ENCODE data around the gene TARP.
"Not testable (repeated sequence)": the region's sequence is repeated elsewhere in the genome, so short reads cannot be mapped to it uniquely, and the experiment has no call there.

The TARP gene

GRCh38 chr7:38243345-38243744, 30.1 kb downstream of the TARP start:
- not testable (repeated sequence) for H3K18ac ChIP-seq (ENCODE audit: low read length); H3K79me1 ChIP-seq (ENCODE audit: low read length); H2BK120ac ChIP-seq (ENCODE audit: low read depth, low read length); DNase-seq; H4K8ac ChIP-seq (ENCODE audit: low read depth, low read length); H3K23ac ChIP-seq (ENCODE audit: low read length); H3K27me3 ChIP-seq (ENCODE audit: insufficient read depth, low read length, poor library complexity); H3K4me2 ChIP-seq (ENCODE audit: low read length); H2AK5ac ChIP-seq (ENCODE audit: low read length); H3K9ac ChIP-seq (ENCODE audit: low read length); H2BK5ac ChIP-seq (ENCODE audit: low read length); H3K79me2 ChIP-seq (ENCODE audit: control insufficient read depth, insufficient read depth, low read length); H3K4me1 ChIP-seq (ENCODE audit: control insufficient read depth, low read depth, low read length); H4K5ac ChIP-seq (ENCODE audit: low read length); H3K36me3 ChIP-seq (ENCODE audit: control insufficient read depth, insufficient read depth, low read length); H3K4ac ChIP-seq (ENCODE audit: low read depth, low read length); H3K4me3 ChIP-seq (ENCODE audit: low read length); H3K27ac ChIP-seq (ENCODE audit: low read depth, low read length); H2BK15ac ChIP-seq (replicated peaks; ENCODE audit: low read depth); H3K56ac ChIP-seq (ENCODE audit: low read length)
- no CpG with 5 or more reads among the region's 5 CpGs for WGBS (ENCODE audit: extremely low coverage, insufficient coverage, low lambda C conversion rate)

DNA sequence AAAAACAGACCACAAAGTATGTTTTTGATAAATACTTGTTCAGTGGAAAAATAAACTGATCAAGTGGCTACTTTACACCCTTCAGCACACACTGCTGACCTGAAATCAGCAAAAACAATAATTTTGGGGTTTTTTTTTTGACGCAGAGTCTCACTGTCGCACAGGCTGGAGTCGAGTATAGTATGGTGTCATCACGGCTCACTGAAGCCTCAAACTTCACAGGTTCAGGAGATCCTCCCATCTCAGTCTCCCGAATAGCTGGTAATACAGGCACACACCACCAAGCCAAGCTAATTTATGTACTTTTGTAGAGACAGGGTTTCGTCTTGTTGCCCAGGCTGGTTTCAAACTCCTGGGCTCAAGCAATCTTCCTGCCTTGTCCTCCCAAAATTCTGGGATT, 30.6 kb downstream of the TARP start:
- no peak overlapping the region for H3K23ac ChIP-seq (ENCODE audit: low read length)
- DNase-seq, result no peak
- no peaks in the 10 kb centered on the region for H3K79me1 ChIP-seq (ENCODE audit: low read length)
- no peak overlapping the region for H3K9ac ChIP-seq (ENCODE audit: low read length)
- no peak overlapping the region for H2BK15ac ChIP-seq (replicated peaks; ENCODE audit: low read depth)
- no peaks in the 10 kb centered on the region for H3K36me3 ChIP-seq (ENCODE audit: control insufficient read depth, insufficient read depth, low read length)
- H3K4me1 ChIP-seq (ENCODE audit: control insufficient read depth, low read depth, low read length), result no peaks in the 10 kb centered on the region
- no peak overlapping the region for H3K4me3 ChIP-seq (ENCODE audit: low read length)
- no peak overlapping the region for H4K5ac ChIP-seq (ENCODE audit: low read length)
- H3K56ac ChIP-seq (ENCODE audit: low read length), result no peak overlapping the region
- H2BK120ac ChIP-seq (ENCODE audit: low read depth, low read length), result no peak overlapping the region
- no peak overlapping the region for H2AK5ac ChIP-seq (ENCODE audit: low read length)
- H3K79me2 ChIP-seq (ENCODE audit: control insufficient read depth, insufficient read depth, low read length), result no peaks in the 10 kb centered on the region
- H3K4me2 ChIP-seq (ENCODE audit: low read length), result no peak overlapping the region
- no peak overlapping the region for H3K4ac ChIP-seq (ENCODE audit: low read depth, low read length)
- no peak overlapping the region for H3K18ac ChIP-seq (ENCODE audit: low read length)
- H2BK5ac ChIP-seq (ENCODE audit: low read length), result no peak overlapping the region
- no CpG with 5 or more reads among the region's 6 CpGs for WGBS (ENCODE audit: extremely low coverage, insufficient coverage, low lambda C conversion rate)
- no peak overlapping the region for H3K27ac ChIP-seq (ENCODE audit: low read depth, low read length)
- H4K8ac ChIP-seq (ENCODE audit: low read depth, low read length), result no peak overlapping the region
- H3K27me3 ChIP-seq (ENCODE audit: insufficient read depth, low read length, poor library complexity), result no peaks in the 10 kb centered on the region

DNA sequence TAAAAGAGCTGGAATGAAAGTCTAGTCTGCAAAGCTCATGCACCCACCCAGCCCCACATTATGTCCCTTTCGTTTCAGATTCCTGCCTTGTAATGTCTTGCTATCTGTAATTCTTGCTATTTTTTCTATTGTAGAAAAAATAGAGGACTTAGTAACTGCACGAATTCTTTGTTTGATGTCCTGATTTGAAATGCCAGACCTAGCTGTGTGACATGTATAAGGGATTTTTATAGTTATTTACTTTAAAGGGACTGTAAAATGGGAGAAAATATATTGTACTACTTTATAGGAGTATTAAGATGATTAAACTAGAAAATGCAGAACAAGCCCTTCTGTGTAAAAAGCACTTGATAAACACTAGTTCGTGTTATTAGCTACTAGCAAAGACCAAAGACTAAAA, 32.4 kb downstream of the TARP start:
- Histone ChIP-seq H2BK5ac (ENCODE audit: low read length) (no peak overlapping the region), H3K4me2 (ENCODE audit: low read length) (no peak overlapping the region), H3K36me3 (ENCODE audit: control insufficient read depth, insufficient read depth, low read length) (no peaks in the 10 kb centered on the region), H3K4ac (ENCODE audit: low read depth, low read length) (no peak overlapping the region), H3K56ac (ENCODE audit: low read length) (no peak overlapping the region), H3K4me3 (ENCODE audit: low read length) (no peak overlapping the region), H3K27ac (ENCODE audit: low read depth, low read length) (no peak overlapping the region), H3K9ac (ENCODE audit: low read length) (no peak overlapping the region), H3K23ac (ENCODE audit: low read length) (no peak overlapping the region), H4K5ac (ENCODE audit: low read length) (no peak overlapping the region), H2AK5ac (ENCODE audit: low read length) (no peak overlapping the region), H2BK120ac (ENCODE audit: low read depth, low read length) (no peak overlapping the region), H4K8ac (ENCODE audit: low read depth, low read length) (no peak overlapping the region), H3K18ac (ENCODE audit: low read length) (no peak overlapping the region), H3K27me3 (ENCODE audit: insufficient read depth, low read length, poor library complexity) (no peaks in the 10 kb centered on the region), H3K4me1 (ENCODE audit: control insufficient read depth, low read depth, low read length) (no peaks in the 10 kb centered on the region), H2BK15ac (replicated peaks; ENCODE audit: low read depth) (no peak overlapping the region), H3K79me2 (ENCODE audit: control insufficient read depth, insufficient read depth, low read length) (no peaks in the 10 kb centered on the region), H3K79me1 (ENCODE audit: low read length) (no peaks in the 10 kb centered on the region)
- no CpG with 5 or more reads among the region's 3 CpGs for WGBS (ENCODE audit: extremely low coverage, insufficient coverage, low lambda C conversion rate)
- no peak for DNase-seq

GRCh38 chr7:38239129-38239528, 34.3 kb downstream of the TARP start:
- not testable (repeated sequence) for H3K27ac ChIP-seq (ENCODE audit: low read depth, low read length); H3K79me1 ChIP-seq (ENCODE audit: low read length); H4K5ac ChIP-seq (ENCODE audit: low read length); H3K79me2 ChIP-seq (ENCODE audit: control insufficient read depth, insufficient read depth, low read length); DNase-seq; H3K4ac ChIP-seq (ENCODE audit: low read depth, low read length); H3K36me3 ChIP-seq (ENCODE audit: control insufficient read depth, insufficient read depth, low read length); H3K9ac ChIP-seq (ENCODE audit: low read length); H2BK120ac ChIP-seq (ENCODE audit: low read depth, low read length); H3K27me3 ChIP-seq (ENCODE audit: insufficient read depth, low read length, poor library complexity); H3K4me3 ChIP-seq (ENCODE audit: low read length); H2BK5ac ChIP-seq (ENCODE audit: low read length); H2AK5ac ChIP-seq (ENCODE audit: low read length); H3K18ac ChIP-seq (ENCODE audit: low read length); H3K4me1 ChIP-seq (ENCODE audit: control insufficient read depth, low read depth, low read length); H3K4me2 ChIP-seq (ENCODE audit: low read length); H4K8ac ChIP-seq (ENCODE audit: low read depth, low read length); H2BK15ac ChIP-seq (replicated peaks; ENCODE audit: low read depth); H3K23ac ChIP-seq (ENCODE audit: low read length); H3K56ac ChIP-seq (ENCODE audit: low read length)
- WGBS (ENCODE audit: extremely low coverage, insufficient coverage, low lambda C conversion rate), result no CpG with 5 or more reads among the region's 10 CpGs

GRCh38 chr7:38235606-38236005, 37.8 kb downstream of the TARP start:
- Histone ChIP-seq H3K9ac (ENCODE audit: low read length) (no peak overlapping the region), H3K36me3 (ENCODE audit: control insufficient read depth, insufficient read depth, low read length) (no peaks in the 10 kb centered on the region), H2BK5ac (ENCODE audit: low read length) (no peak overlapping the region), H3K79me1 (ENCODE audit: low read length) (no peaks in the 10 kb centered on the region), H3K27ac (ENCODE audit: low read depth, low read length) (no peak overlapping the region), H3K4me2 (ENCODE audit: low read length) (no peak overlapping the region), H3K79me2 (ENCODE audit: control insufficient read depth, insufficient read depth, low read length) (no peaks in the 10 kb centered on the region), H3K18ac (ENCODE audit: low read length) (no peak overlapping the region), H2AK5ac (ENCODE audit: low read length) (no peak overlapping the region), H4K5ac (ENCODE audit: low read length) (no peak overlapping the region), H3K27me3 (ENCODE audit: insufficient read depth, low read length, poor library complexity) (no peaks in the 10 kb centered on the region), H3K4me3 (ENCODE audit: low read length) (no peak overlapping the region), H2BK120ac (ENCODE audit: low read depth, low read length) (no peak overlapping the region), H3K4ac (ENCODE audit: low read depth, low read length) (no peak overlapping the region), H4K8ac (ENCODE audit: low read depth, low read length) (no peak overlapping the region), H2BK15ac (replicated peaks; ENCODE audit: low read depth) (no peak overlapping the region), H3K23ac (ENCODE audit: low read length) (no peak overlapping the region), H3K4me1 (ENCODE audit: control insufficient read depth, low read depth, low read length) (no peaks in the 10 kb centered on the region), H3K56ac (ENCODE audit: low read length) (no peak overlapping the region)
- DNase-seq, result no peak
- no CpG with 5 or more reads among the region's 4 CpGs for WGBS (ENCODE audit: extremely low coverage, insufficient coverage, low lambda C conversion rate)

- not testable (repeated sequence) for H2BK15ac ChIP-seq (replicated peaks; ENCODE audit: low read depth); H2AK5ac ChIP-seq (ENCODE audit: low read length); H3K27ac ChIP-seq (ENCODE audit: low read depth, low read length); H3K4me1 ChIP-seq (ENCODE audit: control insufficient read depth, low read depth, low read length); H4K8ac ChIP-seq (ENCODE audit: low read depth, low read length); H3K18ac ChIP-seq (ENCODE audit: low read length); H3K56ac ChIP-seq (ENCODE audit: low read length); H3K79me2 ChIP-seq (ENCODE audit: control insufficient read depth, insufficient read depth, low read length); H3K23ac ChIP-seq (ENCODE audit: low read length); H3K79me1 ChIP-seq (ENCODE audit: low read length); H3K4ac ChIP-seq (ENCODE audit: low read depth, low read length); H2BK5ac ChIP-seq (ENCODE audit: low read length); H3K27me3 ChIP-seq (ENCODE audit: insufficient read depth, low read length, poor library complexity); H4K5ac ChIP-seq (ENCODE audit: low read length); H2BK120ac ChIP-seq (ENCODE audit: low read depth, low read length); DNase-seq; H3K4me2 ChIP-seq (ENCODE audit: low read length); H3K36me3 ChIP-seq (ENCODE audit: control insufficient read depth, insufficient read depth, low read length); H3K9ac ChIP-seq (ENCODE audit: low read length); H3K4me3 ChIP-seq (ENCODE audit: low read length)
- WGBS (ENCODE audit: extremely low coverage, insufficient coverage, low lambda C conversion rate), result no CpG with 5 or more reads among the region's 11 CpGs
Measured at GRCh38 chr7:38234759-38235158, 38.7 kb downstream of the TARP start.

Measured in mesendoderm (in vitro differentiated cells).